PFSK-1 (cell line): ENCODE results near the gene ITPRIPL2.

Source experiments
- FOXP2 ChIP-seq: optimal IDR thresholded peaks from 2 replicates; pipeline ENCODE3; 2011; ENCODE audit warnings: borderline replicate concordance, control low read depth, inconsistent platforms; ENCODE audit not compliant: insufficient read depth; ENCODE audit errors: extremely low read length, extremely low read depth
- POLR2AphosphoS5 ChIP-seq: IDR thresholded peaks from 2 replicates; pipeline ENCODE4 v1.6.1; 2012; ENCODE audit warnings: low read depth, mild to moderate bottlenecking, control low read depth, low read length, moderate library complexity
- REST ChIP-seq, 2 experiments: IDR thresholded peaks; 2 replicates each; pipeline versions ENCODE4 v1.6.1 to v1.8.0; 2011 to 2012; ENCODE audit warnings: low read depth in 2 of 2, low read length in 2 of 2, control low read depth in 1 of 2, inconsistent platforms in 1 of 2, mild to moderate bottlenecking in 1 of 2, moderate library complexity in 1 of 2; ENCODE audit not compliant: insufficient read depth in 1 of 2

GRCh38 chr16:19151310-19151709 is 37.5 kb downstream of the ITPRIPL2 start:
- no peak for TF ChIP-seq REST (IDR thresholded peaks at IDR 0.05; ENCODE audit: insufficient read depth in 1 of 2, low read depth in 2 of 2, low read length in 2 of 2)
- TF ChIP-seq FOXP2: no peak
- no peak for TF ChIP-seq POLR2AphosphoS5
